NCI-H1105 treated with DMSO at 0.1 percent for 48 hours (cell line): ENCODE measurements around the gene RBM33.

Experiments
- DNase-seq: peaks from one replicate; lab custom pipeline; 2025; lab: John Stamatoyannopoulos, UW

The RBM33 gene

DNA sequence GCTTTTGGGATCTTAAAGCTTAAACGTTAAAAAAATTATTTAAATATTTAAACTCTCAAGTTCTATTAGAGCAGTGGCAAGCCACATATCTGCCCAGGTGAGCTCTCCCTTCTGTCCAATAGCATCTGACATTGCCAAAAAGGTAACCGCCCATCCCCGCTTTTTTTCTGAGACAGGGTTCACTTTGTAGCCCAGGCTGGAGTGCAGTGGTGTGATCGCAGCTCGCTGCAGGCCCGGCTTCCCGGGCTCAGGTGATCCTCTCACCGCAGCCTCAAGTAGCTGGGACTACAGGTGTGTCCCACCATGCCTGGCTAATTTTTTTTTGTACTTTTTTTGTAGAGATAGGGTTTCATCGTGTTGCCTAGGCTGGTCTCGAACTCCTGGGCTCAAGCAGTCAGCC is 83.2 kb downstream of the RBM33 start:
- DNase-seq, result no peak

DNA sequence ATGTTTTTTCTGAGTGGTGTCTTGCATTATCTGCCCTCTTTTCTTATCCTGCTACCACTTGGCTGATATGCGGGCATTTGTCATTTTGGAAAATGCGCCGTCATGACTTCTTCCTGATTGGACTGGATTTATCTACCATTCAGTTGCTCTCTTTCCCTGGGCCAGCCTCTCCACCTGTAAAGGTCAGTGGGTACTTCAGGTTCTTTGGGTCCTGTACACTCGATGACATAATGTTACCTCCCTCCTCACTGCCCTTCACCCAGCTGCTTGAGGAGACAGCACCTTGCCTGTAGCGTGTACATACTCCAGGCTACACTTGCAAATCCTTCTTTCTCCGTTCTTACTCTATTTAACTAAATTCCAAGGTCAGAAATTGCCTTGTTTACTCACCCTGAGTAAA is 83.7 kb downstream of the RBM33 start:
- no peak for DNase-seq

GRCh38 chr7:155729847-155730246 is 85.4 kb downstream of the RBM33 start:
- DNase-seq, result no peak

GRCh38 chr7:155731380-155731779 is 86.9 kb downstream of the RBM33 start:
- DNase-seq, result no peak

DNA sequence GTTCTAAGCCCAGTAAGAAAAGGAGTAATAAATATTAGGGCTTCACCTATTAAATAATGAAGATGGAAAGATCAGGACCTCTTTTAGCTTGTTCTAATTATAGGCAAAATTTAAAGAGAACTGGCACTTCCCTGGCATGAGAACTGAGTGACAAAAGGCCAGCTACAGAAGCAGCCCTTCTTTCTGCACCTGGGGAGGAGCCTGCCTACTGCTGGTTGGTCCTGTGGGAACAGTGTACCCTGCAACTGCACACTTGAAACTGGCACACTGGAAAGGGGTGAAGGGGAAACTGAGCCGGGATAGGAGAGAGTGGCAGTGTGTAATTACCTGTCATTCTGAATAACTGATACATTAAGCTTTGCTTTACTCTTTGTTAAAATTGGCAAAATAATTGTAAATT is 87.4 kb downstream of the RBM33 start:
- no peak for DNase-seq

GRCh38 chr7:155732286-155732685 is 87.8 kb downstream of the RBM33 start:
- DNase-seq, result no peak

- DNase-seq, result no peak
Observed at GRCh38 chr7:155733582-155734444, 89.4 kb downstream of the RBM33 start.

DNA sequence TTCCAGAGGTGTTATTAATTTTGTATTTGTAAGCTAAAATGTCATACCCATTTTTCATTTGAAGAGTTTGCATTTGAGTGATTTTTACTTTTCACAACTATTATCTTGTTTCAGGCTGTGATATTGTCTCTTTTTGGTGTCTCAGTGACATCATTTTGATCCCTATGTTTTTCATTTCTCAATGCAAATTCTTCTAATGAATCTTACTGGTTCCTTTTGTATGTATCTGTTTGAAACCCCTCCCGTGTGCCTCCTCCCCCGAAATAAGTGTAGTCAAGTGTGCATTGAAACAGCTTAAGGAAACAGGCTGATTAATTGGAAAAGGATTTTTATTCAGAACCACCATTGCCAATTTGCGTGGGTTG is 90.0 kb downstream of the RBM33 start:
- no peak for DNase-seq

DNA sequence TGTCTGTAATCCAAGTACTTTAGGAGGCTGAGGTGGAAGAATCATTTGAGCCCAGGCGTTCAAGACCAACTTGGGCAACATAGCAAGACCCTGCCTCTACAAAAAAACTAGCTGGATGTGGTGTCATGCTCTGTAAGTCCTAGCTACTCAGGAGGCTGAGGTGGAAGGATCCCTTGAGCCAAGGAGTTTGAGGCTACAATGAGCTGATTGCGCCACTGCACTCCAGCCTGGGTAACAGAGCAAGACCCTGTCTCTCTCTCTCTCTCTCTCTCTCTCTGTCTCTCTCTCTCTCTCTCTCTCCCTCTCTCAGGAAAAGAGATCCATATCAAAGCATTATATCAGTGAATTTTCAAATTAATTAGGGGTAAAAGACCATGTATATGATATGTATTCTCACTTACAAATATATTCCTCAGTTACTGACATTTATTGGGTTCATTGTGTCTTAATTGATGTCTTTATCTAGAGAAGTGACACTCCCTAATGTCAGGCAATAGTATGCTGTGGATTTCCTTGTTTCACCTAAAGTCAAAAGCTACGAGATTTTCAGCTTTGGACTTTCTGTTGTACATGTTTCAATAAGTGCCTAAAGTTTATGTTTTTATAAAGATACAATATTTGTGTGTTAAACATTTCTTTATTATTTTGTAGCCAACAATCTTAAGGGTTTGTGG is 91.1 kb downstream of the RBM33 start:
- DNase-seq, result no peak

DNA sequence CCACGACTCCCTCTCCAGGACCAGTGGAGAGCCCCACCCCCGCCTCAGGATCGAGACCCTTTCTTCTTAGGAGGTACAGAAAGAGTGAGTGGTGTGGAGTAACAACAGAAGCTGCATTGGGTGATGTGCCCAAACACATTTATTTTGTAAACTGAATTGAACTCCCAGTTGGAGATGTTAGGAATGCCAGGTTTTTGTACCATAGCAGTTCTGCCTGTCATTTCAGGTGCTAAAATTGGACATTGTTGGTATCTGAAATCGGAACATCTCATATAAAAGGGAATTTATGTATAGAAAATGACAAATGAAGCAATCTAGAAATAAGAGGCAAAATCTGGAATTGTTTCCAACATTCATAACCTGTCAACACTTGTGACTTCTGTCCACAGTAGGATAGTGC is 93.1 kb downstream of the RBM33 start:
- no peak for DNase-seq

- DNase-seq, result no peak
Observed at GRCh38 chr7:155738104-155738503, 93.6 kb downstream of the RBM33 start.

GRCh38 chr7:155738652-155739537 is 94.4 kb downstream of the RBM33 start:
- DNase-seq, result peak; percentile 53

GRCh38 chr7:155739538-155740143 is 95.2 kb downstream of the RBM33 start:
- no peak for DNase-seq

- DNase-seq, result no peak
Observed at GRCh38 chr7:155741082-155741481, 96.6 kb downstream of the RBM33 start.

DNA sequence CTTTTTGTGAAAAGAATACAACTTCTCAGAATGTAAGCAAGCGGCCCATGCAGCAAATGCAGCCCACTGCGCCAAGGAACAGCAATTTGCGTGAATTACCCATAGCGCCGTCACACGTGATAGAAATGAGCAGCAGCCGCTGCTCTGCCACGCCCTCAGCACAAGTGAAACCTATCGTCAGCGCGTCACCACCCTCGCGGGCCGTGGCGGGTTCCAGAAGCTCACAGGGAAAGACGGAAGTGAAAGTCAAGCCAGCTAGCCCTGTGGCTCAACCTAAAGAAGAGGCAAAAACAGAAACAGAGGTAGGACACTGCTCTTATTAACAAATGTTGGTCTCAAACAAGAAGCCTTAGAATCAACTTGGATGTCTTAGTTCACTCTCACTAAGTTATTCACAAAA is 97.3 kb downstream of the RBM33 start:
- DNase-seq, result no peak

DNA sequence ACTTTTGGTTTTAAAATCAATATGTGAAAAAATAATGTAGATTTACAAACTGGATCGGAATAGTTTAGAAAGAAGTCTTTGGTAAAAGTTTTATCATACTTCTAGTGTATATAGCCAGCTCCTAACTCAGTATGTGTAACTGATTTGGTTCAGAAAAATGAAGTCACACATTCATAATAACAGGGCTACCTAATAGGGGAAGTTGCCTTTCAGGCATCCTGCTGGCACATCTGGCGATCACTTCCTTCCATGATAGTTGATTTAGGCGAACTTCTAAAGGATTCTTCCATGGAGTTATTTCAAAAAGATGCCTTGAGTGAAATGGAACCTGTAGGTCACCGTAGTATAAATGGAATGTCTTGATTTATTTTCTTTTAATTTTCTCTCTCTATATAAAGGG is 98.7 kb downstream of the RBM33 start:
- DNase-seq, result no peak

GRCh38 chr7:155744971-155745683 is 100.7 kb downstream of the RBM33 start:
- DNase-seq, result no peak

GRCh38 chr7:155745737-155746136 is 101.3 kb downstream of the RBM33 start:
- DNase-seq, result no peak

DNA sequence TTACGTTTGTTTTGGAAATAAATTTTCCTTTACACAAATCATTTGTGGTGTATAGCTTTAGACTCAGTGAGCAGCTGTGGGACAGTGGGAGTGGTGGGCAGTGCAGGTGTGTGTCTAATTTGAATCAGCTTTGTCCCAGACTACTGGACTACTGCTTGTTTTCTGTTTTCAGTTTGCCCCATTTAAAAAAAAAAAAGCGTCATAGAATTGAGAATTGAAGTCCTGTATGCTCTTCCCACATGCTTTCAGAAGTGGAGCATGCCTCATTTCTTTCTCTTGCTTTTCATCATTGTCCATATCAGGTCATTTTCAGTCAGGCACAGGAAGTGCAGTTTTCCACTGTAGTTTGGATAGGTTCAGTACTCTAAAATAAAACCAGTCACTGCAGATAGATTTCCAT is 101.7 kb downstream of the RBM33 start:
- DNase-seq, result no peak

- no peak for DNase-seq
Observed at GRCh38 chr7:155747209-155747608, 102.7 kb downstream of the RBM33 start.

- no peak for DNase-seq
Observed at GRCh38 chr7:155749578-155749977, 105.1 kb downstream of the RBM33 start.
